Effector memory CD8-positive, alpha-beta T cell (primary cell): ENCODE data around the gene SHISAL1.

Experiments used
- ATAC-seq: fragments of 150-1000 bp; cut with Tn5 transposase; replicated peaks from 2 replicates; pipeline ENCODE4 v1.10.0; 2021; ENCODE audit warnings: mild to moderate bottlenecking, moderate library complexity
- DNase-seq, 3 experiments: peaks; one replicate each; pipeline ENCODE4 v3.0.0; 2021
- H3K27ac Mint-ChIP-seq, 2 donors: one replicate each; pipeline ENCODE4 v1.8.0; 2022; ENCODE audit warnings: mild to moderate bottlenecking in 2 of 2, mixed read lengths in 2 of 2, moderate library complexity in 2 of 2
- H3K27me3 Mint-ChIP-seq, 2 donors: one replicate each; pipeline ENCODE4 v1.8.0; 2022; ENCODE audit warnings: mixed read lengths in 2 of 2
- H3K36me3 Mint-ChIP-seq: one replicate; pipeline ENCODE4 v1.8.0; 2022; ENCODE audit warnings: mild to moderate bottlenecking, moderate library complexity, mixed read lengths; ENCODE audit not compliant: insufficient read depth
- H3K4me1 Mint-ChIP-seq, 2 donors: one replicate each; pipeline ENCODE4 v1.8.0; 2022; ENCODE audit warnings: low read depth in 2 of 2, mixed read lengths in 2 of 2
- H3K4me3 Mint-ChIP-seq, 2 donors: one replicate each; pipeline ENCODE4 v1.8.0; 2022; ENCODE audit warnings: mild to moderate bottlenecking in 2 of 2, mixed read lengths in 2 of 2, moderate library complexity in 2 of 2
- H3K9me3 Mint-ChIP-seq, 2 donors: one replicate each; pipeline ENCODE4 v1.8.0; 2022; ENCODE audit warnings: mixed read lengths in 2 of 2
- total RNA-seq, 9 experiments: gene quantifications; one replicate each; lab custom pipeline; 2026; lab: John Stamatoyannopoulos, UW

The SHISAL1 gene
- 0 to 0.48 (median 0.07) reads per million in 9 experiments for total RNA-seq

DNA sequence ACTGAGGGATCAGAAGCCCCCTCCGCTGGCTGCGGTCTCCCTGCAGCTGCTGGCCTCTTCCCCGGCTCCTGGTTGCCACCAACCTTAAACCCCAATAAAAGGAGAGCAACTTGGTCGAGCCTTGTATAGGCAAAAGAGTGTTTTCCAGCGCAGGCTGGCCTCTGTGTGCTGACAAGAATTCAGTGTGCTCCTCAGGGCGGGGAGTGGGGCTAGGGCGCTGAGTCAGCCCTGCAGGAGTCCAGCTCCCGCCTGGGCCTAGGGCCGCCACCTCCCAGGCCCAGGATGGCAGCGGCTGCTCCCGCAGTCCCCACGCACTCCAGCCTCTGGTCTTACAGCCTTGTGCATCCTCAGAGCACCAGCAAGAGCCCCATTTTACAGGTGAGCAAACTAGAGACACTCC lies at the start of gene SHISAL1:
SHISAL1 (minus strand) TSS at position 186 of the 400 bp plus-strand sequence. CDS start 12,006 bp downstream, outside the sequence.
- Mint-ChIP-seq H3K36me3 (no peaks in the 10 kb centered on the region), H3K27ac (peak within 1 kb of the TSS; percentile 53 to 55), H3K9me3 (no peaks in the 10 kb centered on the region), H3K27me3 (no peaks in the 10 kb centered on the region), H3K4me1 (peaks cover 12 to 16% of the 10 kb centered on the region in 2 donors), H3K4me3 (no peak within 1 kb of the TSS)
- ATAC-seq (no peak), DNase-seq (no peak)

DNA sequence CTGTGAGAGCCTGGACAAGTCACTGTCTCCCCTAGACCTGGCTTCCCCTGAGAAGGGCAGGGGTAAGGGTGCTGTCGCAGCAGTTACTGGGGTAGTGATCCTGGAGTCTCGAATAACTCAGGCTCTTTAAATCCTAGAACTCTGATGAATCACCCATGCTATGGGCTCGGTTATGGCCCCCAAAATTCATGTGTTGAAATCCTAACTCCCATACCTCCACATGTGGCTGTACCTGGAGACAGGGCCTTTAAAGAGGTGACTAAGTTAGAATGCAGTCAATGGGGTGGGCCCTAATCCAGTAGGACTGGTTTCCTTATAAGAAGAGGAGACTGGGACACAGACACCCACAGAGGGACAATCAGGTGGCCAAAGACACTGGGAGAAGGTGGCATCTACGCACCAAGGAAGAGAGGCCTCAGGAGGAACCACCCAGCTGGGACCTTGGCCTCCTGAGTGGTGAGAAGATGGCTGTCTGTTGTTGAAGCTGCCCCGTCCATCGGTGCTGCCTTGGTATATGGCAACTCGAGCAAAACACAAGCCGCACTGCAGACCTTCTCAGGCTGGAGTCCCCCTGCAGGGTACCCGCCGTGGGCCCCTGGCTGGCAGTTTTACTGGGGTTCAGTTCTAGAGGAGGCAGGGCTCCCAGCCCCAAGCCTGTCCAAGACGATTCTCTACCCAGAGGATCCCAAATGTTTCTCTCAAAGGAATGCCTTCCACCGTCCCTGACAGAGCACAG lies 48.8 kb upstream of the SHISAL1 start:
- ATAC-seq, result no peak
- no peak overlapping the region for H3K4me3 Mint-ChIP-seq

DNA sequence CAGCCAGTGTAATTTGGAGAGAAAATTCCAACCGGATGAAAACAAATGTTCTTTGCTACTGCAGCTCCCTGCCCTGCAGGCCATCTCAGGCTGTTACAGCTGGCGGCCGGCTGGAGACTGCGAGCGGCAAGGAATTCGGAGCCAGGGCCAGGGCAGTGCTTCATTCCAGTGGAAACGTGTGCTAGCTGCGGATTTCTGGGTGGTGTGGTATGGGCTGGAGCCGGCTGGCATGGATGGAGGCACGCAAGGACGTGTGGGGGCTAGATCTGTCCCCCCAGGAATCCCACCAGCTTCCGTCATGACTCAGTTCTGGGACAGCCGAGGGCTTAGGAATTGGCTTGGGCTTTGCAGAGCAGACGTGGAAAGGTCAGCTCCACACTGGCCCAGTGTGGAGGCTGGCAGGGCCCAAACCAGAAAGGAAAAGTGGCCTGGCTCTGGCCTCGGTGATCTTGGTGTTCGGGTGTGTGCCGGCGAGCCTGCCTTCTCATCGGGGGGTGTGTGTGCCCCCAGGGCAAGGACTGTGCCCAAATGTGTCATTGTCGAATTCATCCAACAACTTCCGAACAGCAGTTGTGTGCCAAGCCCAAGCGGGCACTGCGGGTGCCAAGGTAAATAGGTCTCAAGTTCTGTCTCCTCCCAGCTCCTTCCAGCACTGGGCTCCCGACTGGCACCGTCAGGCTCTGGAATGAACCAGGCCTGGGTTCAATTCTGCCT lies 48.1 kb upstream of the SHISAL1 start:
- Mint-ChIP-seq H3K4me1 (no peaks in the 10 kb centered on the region), H3K9me3 (no peaks in the 10 kb centered on the region), H3K27me3 (peaks cover 26 to 46% of the 10 kb centered on the region in 2 donors), H3K4me3 (no peak overlapping the region), H3K36me3 (no peaks in the 10 kb centered on the region), H3K27ac (no peak overlapping the region)
- ATAC-seq (no peak), DNase-seq (no peak)

More for the DNA sequence above, 48.8 kb upstream of the SHISAL1 start:
- Mint-ChIP-seq H3K27me3 (peaks cover 23 to 43% of the 10 kb centered on the region in 2 donors), H3K36me3 (no peaks in the 10 kb centered on the region), H3K9me3 (no peaks in the 10 kb centered on the region), H3K27ac (no peak overlapping the region), H3K4me1 (no peaks in the 10 kb centered on the region)
- no peak for DNase-seq

DNA sequence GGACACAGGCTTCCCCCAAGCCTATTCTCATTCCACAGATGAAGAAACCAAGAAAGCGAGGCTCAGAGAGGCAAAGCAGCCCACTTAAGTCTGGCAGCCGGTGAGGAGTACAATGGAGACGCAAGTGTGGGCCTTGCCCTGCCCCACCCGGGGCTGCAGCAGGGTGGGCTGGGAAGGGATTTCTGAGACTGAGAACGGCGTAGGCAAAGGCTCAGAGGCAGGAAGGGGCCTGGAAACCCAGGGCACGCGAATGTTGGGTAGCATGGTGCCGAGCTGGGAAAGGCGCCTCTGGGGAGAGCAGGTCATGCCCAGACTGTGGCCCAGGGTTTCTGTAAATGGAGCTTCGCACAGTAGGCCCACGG lies 47.5 kb upstream of the SHISAL1 start:
- H3K27me3 Mint-ChIP-seq, result peaks cover 32 to 51% of the 10 kb centered on the region in 2 donors
- H3K27ac Mint-ChIP-seq, result no peak overlapping the region
- no peaks in the 10 kb centered on the region for H3K36me3 Mint-ChIP-seq
- no peaks in the 10 kb centered on the region for H3K9me3 Mint-ChIP-seq
- ATAC-seq, result no peak
- H3K4me3 Mint-ChIP-seq, result no peak overlapping the region
- DNase-seq, result no peak
- H3K4me1 Mint-ChIP-seq, result no peaks in the 10 kb centered on the region

DNA sequence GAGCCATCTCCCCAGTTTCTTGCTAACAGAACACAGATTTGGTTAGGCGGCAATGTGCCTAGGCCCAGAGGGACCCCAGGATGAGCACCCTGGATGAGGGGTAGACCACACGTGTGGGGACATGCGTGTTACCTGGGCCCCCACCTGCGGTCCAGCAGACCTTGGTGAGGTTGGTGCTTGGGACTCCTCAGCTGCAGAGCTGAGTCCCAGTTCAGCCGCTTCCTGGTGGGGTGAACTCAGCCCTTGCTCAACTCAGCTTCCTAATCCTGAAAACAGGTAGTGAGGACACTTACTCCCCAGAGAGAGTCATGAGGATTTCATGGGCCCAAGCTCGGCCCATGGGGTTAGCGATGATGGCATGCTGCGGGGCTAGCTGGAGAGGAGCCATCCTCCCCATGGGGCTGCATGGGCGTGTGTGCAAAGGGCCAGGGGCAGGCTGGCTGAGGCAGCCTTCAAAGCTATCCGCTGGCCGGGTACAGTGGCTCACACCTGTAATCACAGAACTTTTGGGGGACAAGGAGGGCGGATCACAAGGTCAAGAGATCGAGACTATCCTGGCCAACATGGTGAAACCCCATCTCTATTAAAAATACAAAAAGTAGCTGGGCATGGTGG lies 46.9 kb upstream of the SHISAL1 start:
- peaks cover 38 to 58% of the 10 kb centered on the region in 2 donors for H3K27me3 Mint-ChIP-seq
- no peaks in the 10 kb centered on the region for H3K9me3 Mint-ChIP-seq
- no peaks in the 10 kb centered on the region for H3K4me1 Mint-ChIP-seq
- H3K36me3 Mint-ChIP-seq, result no peaks in the 10 kb centered on the region
- H3K27ac Mint-ChIP-seq, result no peak overlapping the region
- no peak for DNase-seq
- H3K4me3 Mint-ChIP-seq, result no peak overlapping the region
- no peak for ATAC-seq

DNA sequence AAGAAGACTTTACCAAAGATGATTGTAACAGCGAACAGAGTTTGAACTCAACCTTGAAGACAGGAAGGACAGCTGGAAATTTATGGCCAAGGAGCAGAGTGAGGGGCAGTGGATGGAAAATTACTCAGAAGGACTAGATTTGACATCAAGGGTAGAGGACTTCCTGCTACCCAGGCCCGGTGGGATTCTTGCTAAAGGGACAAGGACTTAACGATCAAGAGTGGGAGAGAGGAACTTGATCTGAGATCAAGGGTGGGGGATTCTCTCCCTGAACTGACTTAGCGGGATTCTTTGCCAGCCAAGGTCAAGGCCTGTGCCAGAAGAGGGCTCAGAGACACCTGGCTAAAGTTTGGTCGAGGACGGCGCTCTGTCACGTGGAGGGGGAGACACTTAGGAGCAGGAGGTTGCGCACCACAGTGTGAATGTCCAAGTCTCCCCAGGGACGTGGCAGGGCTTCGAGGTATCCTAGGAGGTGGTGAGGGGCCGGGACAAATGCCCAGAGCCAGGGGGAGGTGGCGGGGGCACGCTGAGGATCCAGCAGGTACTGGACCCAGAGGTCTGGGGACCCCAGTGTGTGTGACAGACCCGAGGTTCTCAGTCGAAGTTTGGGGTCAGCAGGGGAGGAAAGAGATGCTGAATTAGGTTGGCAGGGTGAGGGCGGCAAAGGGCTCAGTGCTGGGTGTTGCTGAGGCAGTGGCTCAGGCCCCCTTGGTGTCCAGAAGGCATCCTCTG lies 46.1 kb upstream of the SHISAL1 start:
- ATAC-seq (no peak), DNase-seq (no peak)
- Mint-ChIP-seq H3K4me1 (no peaks in the 10 kb centered on the region), H3K9me3 (no peaks in the 10 kb centered on the region), H3K27ac (no peak overlapping the region), H3K27me3 (peaks cover 46 to 65% of the 10 kb centered on the region in 2 donors), H3K36me3 (no peaks in the 10 kb centered on the region), H3K4me3 (no peak overlapping the region)

DNA sequence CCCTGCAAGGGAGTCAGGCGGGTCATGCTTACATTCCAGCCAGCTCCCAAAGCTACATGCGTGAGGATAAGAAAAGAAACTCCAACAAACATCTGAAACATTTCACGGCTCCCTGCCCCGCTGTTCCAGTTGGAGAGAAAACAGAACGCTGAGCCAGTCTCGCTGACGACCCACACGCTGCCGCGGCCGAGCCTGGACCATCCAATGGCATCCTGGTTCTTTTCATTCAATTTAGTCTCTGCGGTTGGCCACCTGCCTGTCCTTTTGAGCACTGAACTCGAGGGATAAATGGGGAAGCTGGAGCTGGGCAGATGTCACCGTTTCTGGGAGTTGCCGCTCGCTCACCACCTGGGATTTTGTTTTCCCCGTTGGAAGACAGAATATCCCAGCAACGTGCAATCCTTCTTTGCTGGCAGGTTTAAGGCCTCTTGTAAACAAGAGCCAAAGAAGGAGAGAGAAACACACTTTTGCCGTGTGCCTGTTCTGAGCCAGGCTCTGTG lies 45.3 kb upstream of the SHISAL1 start:
- DNase-seq, result no peak
- no peak for ATAC-seq
- Mint-ChIP-seq H3K4me3 (no peak overlapping the region), H3K4me1 (no peaks in the 10 kb centered on the region), H3K36me3 (no peaks in the 10 kb centered on the region), H3K27ac (peak overlapping the region in 1 of 2 donors; percentile 41), H3K27me3 (peaks cover 49 to 74% of the 10 kb centered on the region in 2 donors), H3K9me3 (no peaks in the 10 kb centered on the region)

DNA sequence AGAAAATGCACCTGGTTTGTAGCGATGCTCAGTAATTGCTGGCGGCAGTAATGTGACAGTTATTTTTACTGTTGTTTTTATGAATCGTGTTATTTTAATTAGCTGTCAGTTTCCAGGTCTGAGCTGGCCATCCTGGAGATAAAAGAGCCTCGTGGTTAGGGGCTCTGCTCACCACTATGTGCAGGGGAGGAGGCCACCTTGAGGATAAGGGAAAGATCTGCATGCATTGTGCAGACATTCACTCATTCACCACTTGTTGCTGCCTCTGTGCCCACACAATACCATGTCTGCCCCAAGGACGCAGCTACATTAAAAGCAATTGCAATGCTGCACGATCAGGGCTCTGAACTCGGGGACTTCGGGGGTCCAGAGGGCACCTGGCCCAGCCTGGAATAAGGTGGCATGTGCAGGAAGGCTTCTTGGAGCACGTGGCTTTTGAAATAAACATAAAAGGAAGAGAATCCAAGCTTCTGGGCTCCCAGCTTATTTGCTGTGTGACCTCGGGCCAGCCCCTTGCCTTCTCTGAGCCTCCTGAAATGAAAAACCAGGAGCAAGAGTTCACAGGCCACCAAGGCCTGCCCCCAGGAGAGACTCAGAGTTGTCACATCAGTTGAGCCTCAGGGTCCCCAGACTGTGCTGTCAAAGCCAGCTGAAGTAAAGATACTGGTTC lies 44.7 kb upstream of the SHISAL1 start:
- no peaks in the 10 kb centered on the region for H3K4me1 Mint-ChIP-seq
- ATAC-seq (no peak), DNase-seq (no peak)
- H3K27ac Mint-ChIP-seq, result peak overlapping the region in 1 of 2 donors; percentile 41
- H3K27me3 Mint-ChIP-seq, result peaks cover 49 to 80% of the 10 kb centered on the region in 2 donors
- no peaks in the 10 kb centered on the region for H3K36me3 Mint-ChIP-seq
- H3K4me3 Mint-ChIP-seq, result no peak overlapping the region
- no peaks in the 10 kb centered on the region for H3K9me3 Mint-ChIP-seq

DNA sequence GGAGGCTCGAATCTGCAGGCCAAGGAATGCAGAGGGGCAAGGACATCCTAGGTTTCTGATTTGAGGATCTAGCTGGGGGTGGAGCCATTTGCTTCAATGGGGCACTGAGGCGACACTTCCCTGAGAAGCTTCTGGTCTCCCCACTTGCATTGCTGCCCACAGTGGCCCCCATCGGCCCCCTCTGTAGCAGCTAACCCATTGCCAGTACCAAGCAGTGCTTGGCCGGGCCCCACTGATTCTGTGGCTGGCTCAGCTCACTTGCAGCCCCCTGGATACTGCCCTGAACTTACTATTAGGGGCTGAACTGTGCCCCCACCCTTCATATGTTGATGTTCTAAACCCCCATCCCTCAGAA lies 42.9 kb upstream of the SHISAL1 start:
- ATAC-seq (no peak), DNase-seq (no peak)
- no peaks in the 10 kb centered on the region for H3K9me3 Mint-ChIP-seq
- peaks cover 4 to 5% of the 10 kb centered on the region in 2 donors for H3K4me1 Mint-ChIP-seq
- H3K4me3 Mint-ChIP-seq, result no peak overlapping the region
- H3K27ac Mint-ChIP-seq, result no peak overlapping the region
- H3K36me3 Mint-ChIP-seq, result no peaks in the 10 kb centered on the region
- peaks cover 59 to 94% of the 10 kb centered on the region in 2 donors for H3K27me3 Mint-ChIP-seq

DNA sequence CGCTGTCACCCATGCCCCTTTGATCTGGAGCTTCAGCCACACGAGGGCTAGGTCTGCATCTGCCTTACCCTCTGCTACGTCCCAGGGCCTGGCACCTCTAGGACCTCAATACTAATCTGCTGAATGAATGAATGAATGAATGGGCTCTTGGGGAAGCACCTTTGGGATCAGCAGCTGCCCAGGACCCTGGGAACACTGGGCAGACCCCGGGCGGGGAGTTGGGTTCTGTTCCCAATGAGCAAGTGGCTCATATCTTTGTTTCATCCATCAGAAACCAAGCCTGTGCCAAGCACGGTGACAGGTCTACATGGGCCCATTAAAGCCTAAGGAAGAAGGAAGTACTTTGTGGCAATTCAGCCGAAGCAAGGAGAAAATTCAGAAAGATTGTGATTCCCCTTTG lies 41.5 kb upstream of the SHISAL1 start:
- DNase-seq, result no peak
- no peak for ATAC-seq
- H3K36me3 Mint-ChIP-seq, result peaks cover 3% of the 10 kb centered on the region
- H3K4me1 Mint-ChIP-seq, result peaks cover 4 to 5% of the 10 kb centered on the region in 2 donors
- H3K4me3 Mint-ChIP-seq, result no peak overlapping the region
- peak overlapping the region in 1 of 2 donors; percentile 47 for H3K27ac Mint-ChIP-seq
- H3K9me3 Mint-ChIP-seq, result no peaks in the 10 kb centered on the region
- peaks cover 59 to 93% of the 10 kb centered on the region in 2 donors for H3K27me3 Mint-ChIP-seq

DNA sequence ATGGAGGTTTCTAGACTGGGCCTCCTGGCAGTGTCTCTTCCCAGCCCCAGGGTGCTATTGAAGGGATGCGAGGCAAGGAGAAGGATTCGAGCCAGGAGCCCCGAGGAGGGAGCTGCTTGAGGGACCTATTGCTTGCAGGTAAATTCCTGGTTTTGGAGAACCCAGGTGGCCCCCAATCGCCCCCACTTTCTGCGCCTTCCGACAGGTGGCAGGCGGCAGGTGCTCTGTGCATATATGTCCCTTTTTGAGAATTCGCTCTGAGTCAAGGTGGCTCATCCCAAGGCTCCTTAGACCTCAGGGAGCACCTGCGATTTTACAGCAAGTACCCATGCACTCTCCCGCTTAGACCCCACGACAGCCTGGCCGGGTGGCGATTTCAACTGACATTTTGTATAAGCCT lies 40.3 kb upstream of the SHISAL1 start:
- Mint-ChIP-seq H3K36me3 (peaks cover 3% of the 10 kb centered on the region), H3K9me3 (no peaks in the 10 kb centered on the region), H3K27me3 (peaks cover 50 to 86% of the 10 kb centered on the region in 2 donors), H3K4me1 (peaks cover 4 to 5% of the 10 kb centered on the region in 2 donors), H3K4me3 (no peak overlapping the region), H3K27ac (peak overlapping the region in 1 of 2 donors; percentile 51)
- ATAC-seq, result no peak
- DNase-seq, result no peak

DNA sequence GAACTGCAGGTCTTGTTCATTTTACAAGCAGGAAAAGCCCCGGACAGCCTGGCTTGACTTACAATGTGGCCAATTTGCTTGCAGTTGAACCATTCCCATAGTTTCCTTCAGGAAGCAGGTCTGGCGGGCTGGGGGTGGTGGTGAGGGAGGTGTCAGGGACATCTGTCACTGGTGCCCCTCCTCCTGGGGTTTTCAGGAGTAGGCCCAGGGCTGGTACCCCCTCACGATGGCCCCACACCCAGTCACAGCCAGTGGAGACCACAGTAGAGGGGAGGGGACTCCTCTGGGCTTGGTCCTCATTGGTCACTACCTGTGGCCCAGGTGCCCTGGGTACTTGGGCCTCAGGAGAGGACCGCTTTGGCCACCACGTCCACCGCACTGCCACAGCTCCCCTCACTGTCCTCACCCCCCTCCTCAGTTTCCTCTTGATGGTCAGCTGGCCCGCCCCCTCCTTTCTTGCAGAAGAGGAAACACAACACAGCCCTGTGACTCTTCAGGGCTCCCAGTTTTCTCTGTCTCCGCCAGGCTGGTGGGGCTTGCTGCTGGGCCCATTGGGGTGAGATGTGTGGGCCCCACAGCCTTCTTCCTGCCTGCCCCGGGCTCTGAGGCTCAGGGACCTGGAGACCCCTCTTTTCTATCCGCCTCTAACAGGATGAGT lies 39.8 kb upstream of the SHISAL1 start:
- peaks cover 4 to 5% of the 10 kb centered on the region in 2 donors for H3K4me1 Mint-ChIP-seq
- no peak overlapping the region for H3K4me3 Mint-ChIP-seq
- peaks cover 3% of the 10 kb centered on the region for H3K36me3 Mint-ChIP-seq
- ATAC-seq (no peak), DNase-seq (no peak)
- no peak overlapping the region for H3K27ac Mint-ChIP-seq
- peaks cover 44 to 82% of the 10 kb centered on the region in 2 donors for H3K27me3 Mint-ChIP-seq
- no peaks in the 10 kb centered on the region for H3K9me3 Mint-ChIP-seq
